ENCODE data around the gene GPD1L.

GPD1L gene

DNA sequence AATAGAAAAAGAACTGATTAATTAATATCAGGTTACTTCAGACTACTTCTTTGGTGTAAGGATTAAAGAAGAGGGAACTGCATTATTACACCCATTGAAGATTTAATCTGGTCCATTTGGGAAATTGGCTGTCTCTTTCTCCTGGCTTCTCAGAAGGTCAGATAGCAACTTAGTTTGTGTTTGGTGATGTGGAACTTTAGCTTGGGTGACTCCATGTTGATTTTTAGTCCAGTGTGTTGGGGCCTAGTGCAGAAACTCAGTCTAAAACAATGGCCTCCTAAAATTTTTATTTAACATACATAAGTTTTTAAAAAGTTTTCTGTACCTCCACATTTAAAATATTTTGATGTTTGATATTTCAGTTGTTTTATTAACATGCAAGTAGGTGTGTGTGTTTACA is 27.6 kb upstream of the GPD1L start:
- H3F3A ChIP-seq (ENCODE audit: insufficient read depth) = no peaks in the 10 kb centered on the region
- H3K27ac ChIP-seq (ENCODE audit: low read depth, low read length) = no peak overlapping the region
- no peak overlapping the region for H3K9ac ChIP-seq (ENCODE audit: low read length)
- H3K79me2 ChIP-seq (ENCODE audit: insufficient read depth, low read length) = no peaks in the 10 kb centered on the region
- no peak overlapping the region for H3K4me3 ChIP-seq (ENCODE audit: insufficient read depth, low read length, poor library complexity, severe bottlenecking)
- H4K20me1 ChIP-seq (ENCODE audit: low read depth, low read length) = no peaks in the 10 kb centered on the region
- no peaks in the 10 kb centered on the region for H3K9me2 ChIP-seq (replicated peaks; ENCODE audit: insufficient read depth, low read length)
- H3K9me3 ChIP-seq (ENCODE audit: insufficient read depth, low read length) = no peaks in the 10 kb centered on the region
- no peak overlapping the region for H2AFZ ChIP-seq (ENCODE audit: low read depth, low read length, severe bottlenecking)
- no peak overlapping the region for H3K4me2 ChIP-seq (ENCODE audit: low read depth, low read length, poor library complexity, severe bottlenecking)
- no peaks in the 10 kb centered on the region for H3K36me3 ChIP-seq (ENCODE audit: low read length)
- H3K27me3 ChIP-seq (ENCODE audit: low read length) = no peaks in the 10 kb centered on the region
- no peak for TF ChIP-seq EZH2phosphoT487 (conservative IDR thresholded peaks at IDR 0.05; ENCODE audit: low read length)
- TF ChIP-seq, protein P1, sequence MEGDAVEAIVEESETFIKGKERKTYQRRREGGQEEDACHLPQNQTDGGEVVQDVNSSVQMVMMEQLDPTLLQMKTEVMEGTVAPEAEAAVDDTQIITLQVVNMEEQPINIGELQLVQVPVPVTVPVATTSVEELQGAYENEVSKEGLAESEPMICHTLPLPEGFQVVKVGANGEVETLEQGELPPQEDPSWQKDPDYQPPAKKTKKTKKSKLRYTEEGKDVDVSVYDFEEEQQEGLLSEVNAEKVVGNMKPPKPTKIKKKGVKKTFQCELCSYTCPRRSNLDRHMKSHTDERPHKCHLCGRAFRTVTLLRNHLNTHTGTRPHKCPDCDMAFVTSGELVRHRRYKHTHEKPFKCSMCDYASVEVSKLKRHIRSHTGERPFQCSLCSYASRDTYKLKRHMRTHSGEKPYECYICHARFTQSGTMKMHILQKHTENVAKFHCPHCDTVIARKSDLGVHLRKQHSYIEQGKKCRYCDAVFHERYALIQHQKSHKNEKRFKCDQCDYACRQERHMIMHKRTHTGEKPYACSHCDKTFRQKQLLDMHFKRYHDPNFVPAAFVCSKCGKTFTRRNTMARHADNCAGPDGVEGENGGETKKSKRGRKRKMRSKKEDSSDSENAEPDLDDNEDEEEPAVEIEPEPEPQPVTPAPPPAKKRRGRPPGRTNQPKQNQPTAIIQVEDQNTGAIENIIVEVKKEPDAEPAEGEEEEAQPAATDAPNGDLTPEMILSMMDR (IDR thresholded peaks at IDR 0.05; ENCODE audit: insufficient read depth, low read length, poor library complexity, severe bottlenecking) = no peak

- Histone ChIP-seq H3F3A (ENCODE audit: insufficient read depth) (no peaks in the 10 kb centered on the region), H3K79me2 (ENCODE audit: insufficient read depth, low read length) (no peaks in the 10 kb centered on the region), H3K9ac (ENCODE audit: low read length) (no peak overlapping the region), H3K36me3 (ENCODE audit: low read length) (no peaks in the 10 kb centered on the region), H3K9me2 (replicated peaks; ENCODE audit: insufficient read depth, low read length) (no peaks in the 10 kb centered on the region), H2AFZ (ENCODE audit: low read depth, low read length, severe bottlenecking) (no peak overlapping the region), H3K4me3 (ENCODE audit: insufficient read depth, low read length, poor library complexity, severe bottlenecking) (no peak overlapping the region), H3K9me3 (ENCODE audit: insufficient read depth, low read length) (no peaks in the 10 kb centered on the region), H4K20me1 (ENCODE audit: low read depth, low read length) (no peaks in the 10 kb centered on the region), H3K27me3 (ENCODE audit: low read length) (no peaks in the 10 kb centered on the region), H3K4me2 (ENCODE audit: low read depth, low read length, poor library complexity, severe bottlenecking) (no peak overlapping the region), H3K27ac (ENCODE audit: low read depth, low read length) (no peak overlapping the region)
- TF ChIP-seq, protein P1 (IDR thresholded peaks at IDR 0.05; ENCODE audit: insufficient read depth, low read length, poor library complexity, severe bottlenecking) = no peak
- no peak for TF ChIP-seq EZH2phosphoT487 (conservative IDR thresholded peaks at IDR 0.05; ENCODE audit: low read length)
These were observed 23.7 kb upstream of the GPD1L start for GRCh38 chr3:32082721-32083120.

- TF ChIP-seq, protein P1 (IDR thresholded peaks at IDR 0.05; ENCODE audit: insufficient read depth, low read length, poor library complexity, severe bottlenecking) = no peak
- no peak for TF ChIP-seq EZH2phosphoT487 (conservative IDR thresholded peaks at IDR 0.05; ENCODE audit: low read length)
- Histone ChIP-seq H4K20me1 (ENCODE audit: low read depth, low read length) (no peaks in the 10 kb centered on the region), H3K79me2 (ENCODE audit: insufficient read depth, low read length) (no peaks in the 10 kb centered on the region), H3F3A (ENCODE audit: insufficient read depth) (no peaks in the 10 kb centered on the region), H2AFZ (ENCODE audit: low read depth, low read length, severe bottlenecking) (no peak overlapping the region), H3K9me3 (ENCODE audit: insufficient read depth, low read length) (0 out of 2 replicates have a peak, but pooled peaks cover under 1% of the 10 kb centered on the region), H3K4me3 (ENCODE audit: insufficient read depth, low read length, poor library complexity, severe bottlenecking) (no peak overlapping the region), H3K27me3 (ENCODE audit: low read length) (no peaks in the 10 kb centered on the region), H3K9me2 (replicated peaks; ENCODE audit: insufficient read depth, low read length) (no peaks in the 10 kb centered on the region), H3K4me2 (ENCODE audit: low read depth, low read length, poor library complexity, severe bottlenecking) (no peak overlapping the region), H3K36me3 (ENCODE audit: low read length) (no peaks in the 10 kb centered on the region), H3K9ac (ENCODE audit: low read length) (no peak overlapping the region), H3K27ac (ENCODE audit: low read depth, low read length) (no peak overlapping the region)
These were observed 22.6 kb upstream of the GPD1L start for GRCh38 chr3:32083702-32084270.
